Retinal pigment epithelial cell (primary cell): ENCODE measurements around the gene ACOXL.

Source experiments
- DNase-seq: peaks from one replicate; pipeline ENCODE4 v3.0.0-alpha.2; 2010; ENCODE audit warnings: low read depth
- H3K4me3 ChIP-seq: 2 replicates; pipeline ENCODE4 v1.5.1; 2011; ENCODE audit warnings: mild to moderate bottlenecking, low read length, control low read depth, moderate library complexity
- CTCF ChIP-seq: conservative IDR thresholded peaks from 2 replicates; pipeline ENCODE4 v1.5.1; 2011; ENCODE audit warnings: low read depth, low read length, control low read depth, inconsistent platforms

ACOXL gene

GRCh38 chr2:110794390-110794789 is 62.0 kb downstream of the ACOXL start:
- no peak for DNase-seq
- no peak for TF ChIP-seq CTCF
- H3K4me3 ChIP-seq, result no peak overlapping the region

- H3K4me3 ChIP-seq, result no peak overlapping the region
- TF ChIP-seq CTCF, result no peak
Measured at GRCh38 chr2:110794951-110795350, 62.6 kb downstream of the ACOXL start.

GRCh38 chr2:110796716-110797301 is 64.4 kb downstream of the ACOXL start:
- TF ChIP-seq CTCF, result no peak
- no peak for DNase-seq
- no peak overlapping the region for H3K4me3 ChIP-seq

More at GRCh38 chr2:110794951-110795350, 62.6 kb downstream of the ACOXL start:
- no peak for DNase-seq

- no peak overlapping the region for H3K4me3 ChIP-seq
- no peak for DNase-seq
- TF ChIP-seq CTCF, result no peak
Measured at GRCh38 chr2:110799376-110799775, 67.0 kb downstream of the ACOXL start.

GRCh38 chr2:110800611-110801402 is 68.4 kb downstream of the ACOXL start:
- no peak overlapping the region for H3K4me3 ChIP-seq
- DNase-seq, result no peak
- no peak for TF ChIP-seq CTCF

- H3K4me3 ChIP-seq, result no peak overlapping the region
- no peak for TF ChIP-seq CTCF
- no peak for DNase-seq
Measured at GRCh38 chr2:110802208-110802932, 70.0 kb downstream of the ACOXL start.
